HCT116 (cell line): Measurements from ENCODE around the gene BABAM2. TPM values are rescaled to one million over a fixed set of nuclear protein-coding genes. Genes with fewer than 3 reads are reported as not detected.

Experiments
- ATAC-seq: fragments of 200-7000 bp; cut with Tn5 transposase; 2 replicates; pipeline ENCODE4 v1.9.1; 2020; ENCODE audit warnings: mild to moderate bottlenecking, moderate library complexity
- BruUV-seq: library from RNA; stranded (reverse); fragments of 400-500 nt; replicated peaks from 2 replicates; lab custom pipeline; 2021; lab: Mats Ljungman, UMichigan
- CTCF ChIA-PET: fragments of 300-600 bp; sonication (Branson Sonifier 250); formaldehyde crosslinking; loops from one replicate; lab custom pipeline; 2021; ENCODE audit warnings: antibody characterized with exemption; lab: Charles Lee
- POLR2A ChIA-PET: fragments of 300-600, 350-600 bp; sonication (Branson Sonifier 250); formaldehyde crosslinking; loops from one replicate; lab custom pipeline; 2021; ENCODE audit warnings: antibody characterized with exemption; lab: Charles Lee
- RAD21 ChIA-PET, 2 experiments: fragments of 300-600 bp; sonication (Branson Sonifier 250); formaldehyde crosslinking; loops; one replicate each; lab custom pipeline; 2023; ENCODE audit warnings: low total read pairs in 2 of 2; ENCODE audit not compliant: uncharacterized antibody in 2 of 2, unreplicated experiment in 2 of 2, low non-redundant PET in 1 of 2; lab: Charles Lee
- DNase-seq: peaks from one replicate; pipeline ENCODE4 v3.0.0-alpha.2; 2010; ENCODE audit warnings: low read depth, low spot score
- H2AFZ ChIP-seq: fragments of 200-600 bp; shearing (Covaris generic), sonication (generic); 2 replicates; pipeline ENCODE4 v1.6.1; 2017; ENCODE audit warnings: low read depth, mixed run types, mixed read lengths, antibody characterized with exemption, low read length; ENCODE audit not compliant: poor library complexity, severe bottlenecking
- H3K27ac ChIP-seq: 2 replicates; pipeline ENCODE4 v1.5.1; 2012; ENCODE audit warnings: low read depth, low read length
- H3K27me3 ChIP-seq: fragments of 200-600 bp; sonication (generic); 2 replicates; pipeline ENCODE4 v1.6.1; 2016; ENCODE audit warnings: mixed run types, low read length, mixed read lengths; ENCODE audit not compliant: insufficient read depth
- H3K36me3 ChIP-seq, 2 experiments: fragments of 200-500 bp in 1 of 2; fragments of 200-600 bp in 1 of 2; sonication (Bioruptor generic) in 1 of 2; sonication (generic) in 1 of 2; 2 replicates each; pipeline versions ENCODE4 v1.5.1 to v1.6.1; 2014 to 2016; ENCODE audit warnings: low read length in 2 of 2, inconsistent platforms in 1 of 2, mixed read lengths in 1 of 2, mixed run types in 1 of 2; ENCODE audit not compliant: insufficient read depth in 2 of 2, control insufficient read depth in 1 of 2
- H3K4me1 ChIP-seq, 2 experiments: fragments of 200-600 bp in 1 of 2; sonication (generic) in 1 of 2; 2 replicates each; pipeline versions ENCODE4 v1.5.1 to v1.6.1; 2012 to 2017; ENCODE audit warnings: low read length in 2 of 2, inconsistent platforms in 1 of 2, mild to moderate bottlenecking in 1 of 2, mixed read lengths in 1 of 2, mixed run types in 1 of 2, moderate library complexity in 1 of 2; ENCODE audit not compliant: insufficient read depth in 2 of 2, control insufficient read depth in 1 of 2
- H3K4me2 ChIP-seq: fragments of 200-600 bp; sonication (generic); 2 replicates; pipeline ENCODE4 v1.6.1; 2017; ENCODE audit warnings: mixed run types, low read length, mixed read lengths
- H3K4me3 ChIP-seq, 2 experiments: fragments of 200-600 bp in 1 of 2; sonication (generic) in 1 of 2; replicated peaks in 1 of 2; 2 replicates each; pipeline ENCODE4 v1.5.1; 2011 to 2016; ENCODE audit warnings: low read length in 2 of 2, control low read depth in 1 of 2, low read depth in 1 of 2, mild to moderate bottlenecking in 1 of 2, mixed read lengths in 1 of 2, mixed run types in 1 of 2
- H3K79me2 ChIP-seq: fragments of 200-600 bp; sonication (generic); 2 replicates; pipeline ENCODE4 v1.6.1; 2017; ENCODE audit warnings: mild to moderate bottlenecking, mixed run types, low read length, moderate library complexity, mixed read lengths; ENCODE audit not compliant: insufficient read depth
- H3K9ac ChIP-seq: fragments of 200-600 bp; sonication (generic); 2 replicates; pipeline ENCODE4 v1.6.1; 2016; ENCODE audit warnings: low read length, mixed read lengths
- H3K9me2 ChIP-seq: fragments of 200-600 bp; sonication (generic), shearing (Covaris generic); 2 replicates; pipeline ENCODE4 v1.6.1; 2017; ENCODE audit warnings: mixed run types, mild to moderate bottlenecking, moderate library complexity; ENCODE audit not compliant: insufficient read depth
- H3K9me3 ChIP-seq, 2 experiments: fragments of 200-500 bp in 1 of 2; fragments of 200-600 bp in 1 of 2; sonication (Bioruptor generic) in 1 of 2; sonication (generic) in 1 of 2; 2 replicates each; pipeline ENCODE4 v1.6.1; 2014 to 2017; ENCODE audit warnings: low read length in 2 of 2, mixed read lengths in 2 of 2, inconsistent platforms in 1 of 2, low read depth in 1 of 2, mild to moderate bottlenecking in 1 of 2, mixed run types in 1 of 2, moderate library complexity in 1 of 2; ENCODE audit not compliant: control insufficient read depth in 1 of 2, insufficient read depth in 1 of 2
- H4K20me1 ChIP-seq: fragments of 200-600 bp; sonication (generic), shearing (Covaris generic); 2 replicates; pipeline ENCODE4 v1.6.1; 2017; ENCODE audit warnings: mixed run types, mild to moderate bottlenecking, moderate library complexity; ENCODE audit not compliant: insufficient read depth
- RAD21 ChIP-seq: IDR thresholded peaks from 2 replicates; pipeline ENCODE4 v1.6.1; 2012; ENCODE audit warnings: low read depth, mild to moderate bottlenecking
- TCF7L2 ChIP-seq: IDR thresholded peaks from 2 replicates; pipeline ENCODE4 v1.7.0; 2011; ENCODE audit warnings: borderline replicate concordance, inconsistent platforms; ENCODE audit not compliant: insufficient read depth, insufficient read length; ENCODE audit errors: extremely low read depth
- ZFX ChIP-seq: fragments of 450-650 bp; IDR thresholded peaks from 2 replicates; pipeline ENCODE4 v1.6.1; 2017
- intact Hi-C: fragments of 100-400 bp; cut with micrococcal nuclease; formaldehyde crosslinking; loops from 2 replicates; pipeline ENCODE4 v1.10.0; 2022
- total RNA-seq: library from RNA; stranded (reverse); gene quantifications from one replicate; pipeline ENCODE4 v1.2.1, GENCODE V29; 2021; ENCODE audit not compliant: unreplicated experiment
- TF ChIP-seq, protein P1 (sequence below): IDR thresholded peaks from 2 replicates; pipeline ENCODE4 v1.6.1; 2012; ENCODE audit warnings: low read depth
- TF ChIP-seq, protein P2 (sequence below): IDR thresholded peaks from 2 replicates; pipeline ENCODE4 v1.6.1; 2012

BABAM2 gene
- total RNA-seq, 1 experiment from 2014 or later, result 23.8 TPM

DNA sequence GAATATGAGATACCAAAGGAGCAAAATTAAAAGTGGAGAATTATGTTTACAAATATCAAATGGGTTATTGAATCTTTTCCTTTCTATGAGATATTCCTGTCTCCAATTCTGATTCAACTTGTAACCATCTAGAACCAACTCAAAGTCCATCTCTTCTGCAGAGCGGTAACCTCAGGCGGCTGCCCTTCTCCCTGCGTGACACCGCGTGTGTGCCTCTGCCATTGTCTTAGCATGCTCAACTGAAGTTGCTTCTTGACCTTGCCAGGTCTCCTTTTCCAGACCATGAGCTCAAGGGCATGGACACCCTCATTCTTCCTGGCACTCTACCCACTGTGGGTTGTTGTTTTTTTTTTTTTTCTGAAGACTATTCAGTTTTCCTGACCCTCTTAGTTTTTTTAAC is 398.1 kb downstream of the BABAM2 start (continued):
- TF ChIP-seq, protein P1, sequence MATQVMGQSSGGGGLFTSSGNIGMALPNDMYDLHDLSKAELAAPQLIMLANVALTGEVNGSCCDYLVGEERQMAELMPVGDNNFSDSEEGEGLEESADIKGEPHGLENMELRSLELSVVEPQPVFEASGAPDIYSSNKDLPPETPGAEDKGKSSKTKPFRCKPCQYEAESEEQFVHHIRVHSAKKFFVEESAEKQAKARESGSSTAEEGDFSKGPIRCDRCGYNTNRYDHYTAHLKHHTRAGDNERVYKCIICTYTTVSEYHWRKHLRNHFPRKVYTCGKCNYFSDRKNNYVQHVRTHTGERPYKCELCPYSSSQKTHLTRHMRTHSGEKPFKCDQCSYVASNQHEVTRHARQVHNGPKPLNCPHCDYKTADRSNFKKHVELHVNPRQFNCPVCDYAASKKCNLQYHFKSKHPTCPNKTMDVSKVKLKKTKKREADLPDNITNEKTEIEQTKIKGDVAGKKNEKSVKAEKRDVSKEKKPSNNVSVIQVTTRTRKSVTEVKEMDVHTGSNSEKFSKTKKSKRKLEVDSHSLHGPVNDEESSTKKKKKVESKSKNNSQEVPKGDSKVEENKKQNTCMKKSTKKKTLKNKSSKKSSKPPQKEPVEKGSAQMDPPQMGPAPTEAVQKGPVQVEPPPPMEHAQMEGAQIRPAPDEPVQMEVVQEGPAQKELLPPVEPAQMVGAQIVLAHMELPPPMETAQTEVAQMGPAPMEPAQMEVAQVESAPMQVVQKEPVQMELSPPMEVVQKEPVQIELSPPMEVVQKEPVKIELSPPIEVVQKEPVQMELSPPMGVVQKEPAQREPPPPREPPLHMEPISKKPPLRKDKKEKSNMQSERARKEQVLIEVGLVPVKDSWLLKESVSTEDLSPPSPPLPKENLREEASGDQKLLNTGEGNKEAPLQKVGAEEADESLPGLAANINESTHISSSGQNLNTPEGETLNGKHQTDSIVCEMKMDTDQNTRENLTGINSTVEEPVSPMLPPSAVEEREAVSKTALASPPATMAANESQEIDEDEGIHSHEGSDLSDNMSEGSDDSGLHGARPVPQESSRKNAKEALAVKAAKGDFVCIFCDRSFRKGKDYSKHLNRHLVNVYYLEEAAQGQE, result no peak
- TF ChIP-seq, protein P2, sequence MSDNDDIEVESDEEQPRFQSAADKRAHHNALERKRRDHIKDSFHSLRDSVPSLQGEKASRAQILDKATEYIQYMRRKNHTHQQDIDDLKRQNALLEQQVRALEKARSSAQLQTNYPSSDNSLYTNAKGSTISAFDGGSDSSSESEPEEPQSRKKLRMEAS, result no peak

DNA sequence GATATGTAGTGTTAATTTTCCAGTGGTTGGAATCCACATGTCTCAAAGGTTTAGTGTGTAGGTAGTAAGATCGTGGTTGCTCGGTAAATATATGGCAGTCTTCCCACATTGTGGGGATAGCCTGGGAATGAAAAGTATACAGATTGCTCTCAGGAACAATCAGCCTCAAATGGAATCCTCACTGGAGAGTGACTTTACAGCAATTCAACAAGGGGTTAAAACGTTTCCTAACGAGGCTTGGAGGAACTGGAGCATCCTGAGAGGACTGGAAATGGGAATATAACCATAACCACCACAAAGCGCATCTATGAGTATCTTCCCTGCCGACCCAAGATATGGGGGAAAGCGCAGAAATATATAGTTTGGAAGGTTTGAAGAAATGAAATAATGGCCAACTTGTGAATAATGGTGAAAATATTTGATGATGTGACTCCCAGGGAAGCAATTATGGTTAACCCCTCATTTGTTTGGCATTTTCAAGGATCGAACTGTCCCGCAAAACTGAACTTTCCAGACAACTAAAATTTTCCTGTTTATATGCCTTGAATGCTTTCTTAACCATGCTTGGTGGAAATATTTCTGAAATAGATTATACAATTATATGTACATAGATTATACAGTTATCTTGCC is 401.4 kb downstream of the BABAM2 start:
- H4K20me1 ChIP-seq, result no peaks in the 10 kb centered on the region
- no peaks in the 10 kb centered on the region for H3K27me3 ChIP-seq
- no peak overlapping the region for H2AFZ ChIP-seq
- peaks cover 12 to 39% of the 10 kb centered on the region in 2 experiments for H3K4me1 ChIP-seq
- TF ChIP-seq RAD21 (no peak), TCF7L2 (no peak), ZFX (no peak)
- H3K27ac ChIP-seq, result no peak overlapping the region
- no peaks in the 10 kb centered on the region for H3K79me2 ChIP-seq
- H3K9ac ChIP-seq, result no peak overlapping the region
- POLR2A ChIA-PET, result no interaction called here
- H3K9me3 ChIP-seq, result no peaks in the 10 kb centered on the region
- intact Hi-C loops, result no loop called here
- DNase-seq, result no peak
- no peak overlapping the region for H3K4me3 ChIP-seq
- CTCF ChIA-PET, result no interaction called here
- H3K4me2 ChIP-seq, result no peak overlapping the region
- BruUV-seq, result no TSS peak
- H3K9me2 ChIP-seq, result no peaks in the 10 kb centered on the region
- no peaks in the 10 kb centered on the region for H3K36me3 ChIP-seq
- ATAC-seq, result no peak
- RAD21 ChIA-PET, result no interaction called here
